EL (cell line): Measurements from ENCODE around the gene TOLLIP.
"Not testable (repeated sequence)": the region's sequence is repeated elsewhere in the genome, so short reads cannot be mapped to it uniquely, and the experiment has no call there.

ENCODE experiments used
- DNase-seq: peaks from one replicate; pipeline ENCODE4 v3.0.0-alpha.2; 2016

TOLLIP gene

DNA sequence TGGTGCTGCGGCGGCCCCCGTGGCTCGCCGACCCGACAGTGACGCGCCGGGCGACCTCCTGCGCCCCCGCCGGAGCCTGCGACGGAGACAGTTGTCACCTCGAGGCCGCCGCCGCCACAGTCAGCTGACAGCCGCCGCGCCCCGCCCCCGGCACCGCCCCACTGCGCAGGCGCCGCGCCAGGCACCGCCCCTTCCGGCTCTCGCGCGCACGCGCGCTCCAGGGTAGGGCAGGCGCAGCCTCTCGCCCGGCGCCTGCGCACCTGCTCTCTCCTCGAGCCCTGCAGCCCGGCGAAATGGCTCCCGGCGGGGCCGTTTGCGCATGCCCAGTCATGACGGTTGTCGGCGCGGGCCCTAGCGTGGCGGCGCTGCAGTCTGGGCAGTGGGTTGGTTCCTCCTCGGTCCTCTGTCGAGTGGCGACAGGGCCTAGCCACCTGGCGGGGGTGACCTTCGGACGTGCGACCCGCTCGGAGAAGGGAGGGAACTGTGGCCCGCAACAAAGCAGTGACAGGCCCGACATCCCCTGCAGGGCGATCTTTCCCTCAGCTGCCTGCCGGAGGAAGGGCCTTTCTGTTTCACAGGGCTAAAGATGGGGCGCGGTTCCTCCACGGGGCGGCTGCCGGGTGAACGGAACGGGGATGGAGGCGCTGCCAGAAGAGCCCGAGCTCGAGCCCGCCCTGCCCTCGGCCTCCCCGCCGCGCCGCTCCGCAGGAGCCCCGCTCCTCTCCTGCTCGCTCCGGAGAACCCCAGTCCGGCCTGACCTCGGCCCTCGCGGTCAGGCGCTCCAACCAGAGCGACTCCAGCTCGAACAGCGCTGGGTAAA lies at the start of gene TOLLIP:
TOLLIP (minus strand) TSS at position 135 of the 820 bp plus-strand sequence; CDS start at position 1, 134 bp downstream.
- peak; percentile 91 for DNase-seq

DNA sequence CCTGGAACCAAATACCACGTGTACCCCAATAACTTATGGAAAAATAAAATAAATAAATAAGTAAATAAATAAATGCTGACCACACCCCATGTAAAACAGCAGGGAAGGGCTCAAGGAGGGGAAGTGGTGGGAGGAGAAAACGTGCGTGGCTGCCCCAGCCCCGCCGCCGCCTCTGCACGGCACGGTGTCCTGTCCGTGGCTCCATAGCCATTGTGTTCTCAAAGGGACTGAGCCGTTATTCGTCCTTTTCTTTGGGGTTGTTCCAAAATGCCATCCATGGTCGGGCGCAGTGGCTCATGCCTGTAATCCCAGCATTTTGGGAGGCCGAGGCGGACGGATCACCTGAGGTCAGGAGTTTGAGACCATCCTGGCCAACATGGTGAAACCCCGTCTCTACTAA lies 49.5 kb upstream of the TOLLIP start:
- DNase-seq: not testable (repeated sequence)

DNA sequence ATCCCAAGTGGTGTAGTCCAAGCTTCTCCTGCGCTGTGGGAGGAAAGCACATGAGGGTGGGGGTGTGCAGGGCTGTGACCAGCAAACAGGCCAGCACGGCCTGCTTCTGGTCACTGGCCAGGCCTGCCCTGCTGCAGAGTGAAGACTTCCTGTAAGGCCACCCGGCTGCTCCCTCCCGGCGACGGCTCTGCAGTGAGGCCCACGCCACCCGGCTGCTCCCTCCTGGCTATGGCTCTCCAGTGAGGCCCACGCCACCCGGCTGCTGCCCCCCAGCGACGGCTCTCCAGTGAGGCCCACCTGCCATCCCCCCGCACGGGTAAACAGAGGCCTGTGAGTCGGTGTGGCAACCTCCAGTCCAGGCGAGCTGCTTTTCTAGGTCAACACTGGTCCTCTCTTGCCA lies 48.9 kb upstream of the TOLLIP start:
- DNase-seq: no peak

DNA sequence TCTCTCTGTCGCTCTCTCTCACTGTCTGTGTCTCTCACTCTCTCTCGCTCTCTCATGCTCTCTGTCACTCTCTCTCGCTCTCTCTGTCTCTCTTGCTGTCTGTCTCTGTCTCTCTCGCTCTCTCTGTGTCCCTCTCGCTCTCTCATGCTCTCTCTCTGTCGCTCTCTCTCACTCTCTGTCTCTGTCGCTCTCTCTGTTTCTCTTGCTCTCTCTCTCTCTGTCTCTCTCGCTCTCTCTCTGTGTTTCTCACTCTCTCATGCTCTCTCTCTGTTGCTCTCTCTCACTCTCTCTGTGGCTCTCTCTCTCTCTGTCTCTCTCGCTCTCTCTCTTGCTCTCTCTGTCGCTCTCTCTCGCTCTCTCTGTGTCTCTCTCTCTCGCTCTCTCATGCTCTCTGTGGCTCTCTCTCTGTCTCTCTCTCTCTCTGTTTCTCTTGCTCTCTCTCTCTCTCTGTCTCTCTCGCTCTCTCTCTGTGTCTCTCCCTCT lies 47.1 kb upstream of the TOLLIP start:
- no peak for DNase-seq

DNA sequence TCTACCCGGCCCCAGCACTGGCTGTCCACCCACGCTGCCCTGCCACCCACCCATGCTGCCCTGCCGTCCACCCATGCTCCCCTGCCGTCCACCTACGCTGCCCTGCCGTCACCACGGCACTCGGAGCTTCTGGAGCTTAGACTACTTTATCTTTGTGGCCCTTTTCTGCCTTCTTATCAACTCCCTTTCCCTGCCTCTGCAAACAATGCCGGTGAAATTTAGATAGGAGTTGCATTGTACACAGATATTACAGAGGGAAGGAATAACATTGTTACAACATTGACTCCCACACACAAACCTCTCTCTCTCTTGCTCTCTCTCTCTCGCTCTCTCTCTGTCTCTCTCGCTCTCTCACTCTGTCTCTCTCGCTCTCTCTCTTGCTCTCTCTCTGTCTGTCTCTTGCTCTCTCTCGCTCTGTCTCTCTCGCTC lies 46.6 kb upstream of the TOLLIP start:
- no peak for DNase-seq

DNA sequence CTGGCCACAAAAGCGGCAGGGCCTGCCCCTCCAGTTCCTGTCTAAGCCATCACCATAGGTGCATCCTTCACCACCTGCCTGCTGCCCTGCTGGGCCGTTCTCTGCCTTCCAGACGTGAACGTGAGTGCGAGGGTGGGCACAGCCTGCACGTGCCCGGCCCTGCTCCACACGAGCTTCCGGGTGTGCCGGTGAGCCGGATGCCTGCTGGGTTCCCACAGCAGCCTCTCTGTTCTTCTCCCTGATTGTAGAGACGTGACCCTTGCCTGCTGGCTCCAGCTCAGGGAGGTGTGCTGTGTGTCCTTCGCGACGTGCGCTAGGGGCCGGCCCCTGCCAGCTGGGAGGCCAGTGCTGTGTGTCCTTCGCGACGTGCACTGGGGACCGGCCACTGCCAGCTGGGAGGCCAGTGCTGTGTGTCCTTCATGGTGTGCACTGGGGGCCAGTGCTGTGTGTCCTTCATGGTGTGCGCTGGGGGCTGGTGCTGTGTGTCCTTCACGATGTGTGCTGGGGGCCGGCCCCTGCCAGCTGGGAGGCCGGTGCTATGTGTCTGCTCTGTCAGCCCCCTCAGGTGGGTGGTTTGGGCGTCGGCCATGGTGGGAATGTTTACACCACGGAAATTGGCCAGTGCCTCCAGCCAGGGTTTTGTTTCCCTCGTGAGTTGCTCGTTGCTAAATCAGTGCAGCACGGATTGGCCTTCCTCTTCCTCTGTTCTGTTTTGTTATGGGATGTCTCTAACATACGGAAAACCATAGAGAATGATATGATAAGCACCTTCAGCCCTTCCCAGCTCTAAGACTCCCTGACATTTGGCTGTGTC lies 44.9 kb upstream of the TOLLIP start:
- no peak for DNase-seq

DNA sequence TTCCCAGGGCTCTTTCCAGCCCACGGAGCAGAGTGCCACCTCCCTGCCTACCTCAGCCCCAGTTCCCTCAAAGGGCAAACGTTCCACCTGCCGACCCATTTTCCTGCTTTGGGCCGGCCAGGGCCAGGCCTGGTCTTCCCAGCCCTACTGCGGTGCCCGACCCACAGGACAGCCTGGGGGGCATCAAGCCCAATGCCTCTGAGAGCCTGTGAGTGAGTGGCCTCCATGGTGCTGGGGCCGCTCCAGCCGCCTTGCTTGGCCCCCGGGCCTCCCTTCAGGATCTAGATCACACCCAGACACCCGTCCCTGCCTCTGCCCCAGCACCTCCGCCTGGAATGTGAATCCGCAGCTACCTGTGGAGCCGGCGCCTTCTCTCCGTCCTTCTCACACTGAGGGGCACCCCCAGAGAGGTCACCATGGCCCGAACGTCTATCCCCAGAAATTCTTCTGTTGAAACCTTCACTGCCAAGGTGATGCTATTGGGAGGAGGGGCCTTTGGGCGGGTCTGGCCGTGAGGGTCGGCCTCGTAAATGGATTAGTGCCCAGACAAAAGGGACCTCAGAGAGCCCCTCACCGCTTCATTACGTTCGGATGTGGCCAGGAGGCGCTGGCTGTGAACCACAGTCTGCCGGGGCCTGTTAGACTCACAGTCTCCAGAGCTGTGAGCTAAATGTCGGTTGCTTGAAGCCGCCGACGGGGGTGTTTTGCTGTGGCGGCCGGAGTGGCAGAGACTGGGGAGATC lies 44.1 kb upstream of the TOLLIP start:
- no peak for DNase-seq

DNA sequence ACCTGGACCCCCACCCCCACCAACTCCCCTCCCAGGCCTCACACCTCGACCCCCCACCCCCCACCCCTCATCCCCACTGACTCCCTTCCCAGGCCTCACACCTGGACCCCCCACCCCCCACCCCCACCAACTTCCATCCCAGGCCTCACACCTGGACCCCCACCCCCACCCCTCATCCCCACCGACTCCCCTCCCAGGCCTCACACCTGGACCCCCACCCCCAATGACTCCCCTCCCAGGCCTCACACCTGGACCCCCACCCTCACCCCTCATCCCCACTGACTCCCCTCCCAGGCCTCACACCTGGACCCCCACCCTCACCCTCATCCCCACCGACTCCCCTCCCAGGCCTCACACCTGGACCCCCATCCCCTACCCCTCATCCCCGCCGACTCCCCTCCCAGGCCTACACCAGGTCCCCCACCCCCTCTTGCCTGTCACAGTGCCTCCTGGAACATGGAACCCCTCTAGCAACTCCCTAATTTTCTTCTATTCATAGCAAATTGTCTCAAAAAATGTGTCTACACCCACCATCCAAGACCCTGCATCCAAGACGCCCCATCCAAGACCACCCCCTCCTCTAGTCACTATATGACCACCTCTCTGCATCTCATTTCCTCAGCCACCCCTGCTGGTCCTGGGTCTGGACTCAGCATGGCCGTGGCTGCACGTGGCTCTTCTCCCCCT lies 43.4 kb upstream of the TOLLIP start:
- DNase-seq: no peak

DNA sequence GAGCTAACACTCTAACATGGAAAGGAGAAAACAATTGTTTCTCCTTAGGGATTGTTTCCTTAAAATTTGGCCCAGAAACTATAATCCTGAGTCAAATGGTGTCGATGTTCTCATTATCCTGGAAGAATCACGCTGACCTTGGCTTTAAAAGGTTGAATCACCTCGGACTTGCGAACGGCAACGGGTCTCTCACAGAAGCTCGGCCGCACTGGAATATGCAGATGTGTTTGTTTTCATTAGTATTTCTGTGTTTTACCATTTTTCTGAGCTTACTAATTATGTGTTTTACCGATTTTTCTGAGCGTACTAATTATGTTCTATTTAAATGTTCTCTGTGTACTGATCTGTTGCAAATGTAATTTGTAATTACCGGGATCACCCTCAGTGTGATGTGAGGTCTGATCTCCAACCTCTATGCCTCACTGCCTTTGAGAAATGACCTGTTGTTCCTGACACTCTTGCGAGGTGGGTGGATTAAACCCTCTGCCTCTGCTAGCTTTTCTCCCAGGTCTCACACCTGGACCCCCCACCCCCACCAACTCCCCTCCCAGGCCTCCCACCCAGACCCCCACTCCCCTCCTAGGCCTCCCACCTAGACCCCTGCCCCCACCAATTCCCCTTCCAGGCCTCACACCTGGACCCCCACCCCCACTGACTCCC lies 42.0 kb upstream of the TOLLIP start:
- no peak for DNase-seq

DNA sequence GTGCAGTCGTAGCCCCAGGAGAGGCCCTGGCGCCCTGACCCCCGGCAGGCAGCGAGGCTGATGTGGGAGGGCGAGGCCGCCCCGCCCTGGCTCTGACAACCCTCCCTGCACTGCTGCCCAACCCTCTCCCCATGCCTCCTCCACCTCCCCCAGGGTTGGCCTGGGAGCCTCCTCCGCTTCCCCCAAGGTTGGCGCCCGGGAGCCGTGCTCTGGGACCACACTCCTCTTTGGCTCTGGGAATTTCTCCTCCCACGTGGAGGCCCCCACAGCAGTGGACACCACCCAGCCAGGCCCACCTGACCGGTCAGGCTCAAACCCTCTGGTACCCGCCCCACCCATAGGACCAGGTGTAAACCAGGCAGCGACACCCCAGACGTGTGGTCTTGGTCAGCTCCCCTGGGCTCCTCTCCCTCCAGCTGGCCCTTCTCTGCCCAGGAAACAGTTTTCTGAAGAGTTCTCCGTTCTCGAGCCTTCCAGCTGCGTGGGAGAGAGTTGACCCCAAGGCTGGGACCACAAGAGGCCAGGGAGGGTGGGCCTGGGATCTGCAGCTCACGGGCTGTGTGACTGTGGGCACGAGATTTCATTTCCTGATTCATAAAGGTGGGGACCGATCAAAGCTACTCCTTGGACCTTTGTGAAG lies 40.8 kb upstream of the TOLLIP start:
- DNase-seq: no peak

DNA sequence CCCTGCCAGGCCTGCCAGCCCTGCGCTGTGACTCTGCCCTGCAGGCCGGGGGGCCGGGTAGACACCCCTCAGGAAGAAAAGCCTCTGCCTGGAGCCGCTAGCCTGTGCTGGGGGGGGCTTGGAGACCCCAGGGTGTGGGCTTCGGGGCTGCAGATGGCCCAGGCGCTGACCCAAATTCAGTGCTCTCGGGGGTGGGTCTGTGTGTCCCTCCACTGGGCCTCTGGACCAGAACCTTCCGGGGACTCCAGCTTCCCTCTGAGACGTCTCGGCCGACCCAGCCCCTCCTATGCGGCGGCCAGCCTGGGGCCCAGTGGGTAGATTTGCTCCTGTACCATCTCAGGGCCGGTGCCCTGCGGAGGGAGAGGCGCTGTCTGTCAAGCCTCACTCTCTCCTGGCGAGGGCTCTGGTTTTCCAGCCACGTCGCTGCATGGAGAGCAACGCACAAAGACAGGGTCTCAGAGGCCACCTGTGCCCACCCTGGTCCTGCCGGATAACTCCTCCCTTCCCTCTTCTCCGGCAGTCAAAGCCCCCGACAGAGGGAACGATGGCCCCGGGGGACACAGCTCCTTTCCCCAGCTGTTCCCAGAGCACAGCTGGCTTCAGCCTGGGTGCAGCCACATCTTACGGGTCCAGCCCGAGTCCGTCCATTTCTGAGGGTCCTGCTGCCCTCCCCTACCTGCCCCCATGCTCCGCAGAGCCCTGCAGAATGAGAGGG lies 40.1 kb upstream of the TOLLIP start:
- DNase-seq: no peak

DNA sequence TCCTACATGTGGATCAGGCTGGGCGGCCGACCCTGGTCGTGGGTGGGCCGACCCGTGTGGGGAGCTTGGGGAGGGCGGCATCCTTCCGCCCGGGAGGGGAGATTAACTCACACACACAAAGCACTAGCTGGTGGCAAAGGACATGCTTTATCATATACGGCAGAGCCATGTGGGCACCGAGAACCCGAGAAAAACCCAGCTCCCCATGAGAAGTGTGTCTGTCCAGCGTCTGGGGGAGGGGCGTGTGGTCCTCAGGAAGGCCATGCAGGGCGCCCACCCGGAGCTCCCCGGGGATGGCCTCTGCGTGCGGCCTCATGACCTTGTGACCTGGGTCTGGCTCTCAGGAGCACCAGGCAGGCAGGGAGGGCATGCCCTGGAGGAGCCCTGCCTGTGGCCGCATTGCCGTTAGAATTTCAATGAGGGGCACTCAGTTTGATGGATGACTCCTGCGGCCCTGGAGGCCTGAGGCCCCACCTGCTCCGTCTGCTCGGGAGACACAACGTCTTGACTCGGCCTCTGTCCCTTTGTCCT lies 39.4 kb upstream of the TOLLIP start:
- no peak for DNase-seq

DNA sequence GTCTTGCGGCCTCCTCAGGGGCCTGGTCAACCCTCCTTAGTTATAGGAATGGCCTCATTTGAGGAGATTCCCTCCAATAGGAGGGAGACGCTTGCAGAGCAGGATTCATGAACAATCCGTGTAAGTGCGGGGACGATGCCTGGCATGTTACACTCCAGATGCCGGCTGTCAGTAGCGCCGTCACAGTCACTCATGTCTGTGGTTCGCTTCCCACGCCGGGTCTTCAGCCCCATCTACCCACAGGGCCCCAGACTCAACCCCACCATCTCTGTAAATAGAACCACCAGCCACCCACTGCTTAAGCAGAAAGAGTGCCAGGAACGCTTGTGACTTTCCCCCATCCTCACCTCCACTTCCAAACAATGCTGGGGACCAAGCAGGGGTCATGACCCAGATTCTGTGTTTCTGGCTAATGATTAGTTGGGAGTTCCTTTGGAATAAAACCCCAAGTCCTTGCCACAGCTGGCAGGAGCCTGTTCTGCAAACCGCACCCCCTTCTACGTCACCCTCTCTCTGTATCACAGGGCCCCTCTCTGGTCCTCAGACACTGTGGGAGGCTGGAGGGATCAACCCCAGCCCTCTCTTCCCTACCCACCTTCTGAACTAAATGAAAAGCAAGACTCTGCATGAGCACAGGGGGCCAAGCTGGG lies 38.8 kb upstream of the TOLLIP start:
- no peak for DNase-seq

DNA sequence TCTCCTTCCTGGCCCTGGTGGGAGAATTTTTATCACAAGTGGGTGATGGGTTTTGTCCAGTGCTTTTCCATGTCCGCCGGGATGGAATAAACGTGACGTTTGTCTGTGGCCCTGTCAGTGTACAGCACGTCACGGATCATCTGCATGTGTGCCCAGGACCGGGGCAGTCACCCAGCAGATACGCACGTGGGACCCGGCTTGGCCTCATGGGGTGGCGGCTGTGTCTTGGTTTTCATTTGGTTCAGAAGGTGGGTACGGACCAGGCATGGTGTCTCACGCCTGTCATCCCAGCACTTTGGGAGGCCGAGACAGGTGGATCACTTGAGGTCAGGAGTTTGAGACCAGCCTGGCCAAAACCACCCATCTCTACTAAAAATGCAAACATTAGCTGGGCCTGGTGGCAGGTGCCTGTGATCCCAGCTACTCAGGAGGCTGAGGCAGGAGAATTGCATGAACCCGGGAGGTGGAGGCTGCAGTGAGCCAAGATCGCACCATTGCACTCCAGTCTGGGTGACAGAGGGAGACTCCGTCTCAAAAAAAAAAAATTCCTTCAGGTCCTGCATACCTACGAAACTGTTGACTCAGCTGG lies 38.1 kb upstream of the TOLLIP start:
- DNase-seq: not testable (repeated sequence)

DNA sequence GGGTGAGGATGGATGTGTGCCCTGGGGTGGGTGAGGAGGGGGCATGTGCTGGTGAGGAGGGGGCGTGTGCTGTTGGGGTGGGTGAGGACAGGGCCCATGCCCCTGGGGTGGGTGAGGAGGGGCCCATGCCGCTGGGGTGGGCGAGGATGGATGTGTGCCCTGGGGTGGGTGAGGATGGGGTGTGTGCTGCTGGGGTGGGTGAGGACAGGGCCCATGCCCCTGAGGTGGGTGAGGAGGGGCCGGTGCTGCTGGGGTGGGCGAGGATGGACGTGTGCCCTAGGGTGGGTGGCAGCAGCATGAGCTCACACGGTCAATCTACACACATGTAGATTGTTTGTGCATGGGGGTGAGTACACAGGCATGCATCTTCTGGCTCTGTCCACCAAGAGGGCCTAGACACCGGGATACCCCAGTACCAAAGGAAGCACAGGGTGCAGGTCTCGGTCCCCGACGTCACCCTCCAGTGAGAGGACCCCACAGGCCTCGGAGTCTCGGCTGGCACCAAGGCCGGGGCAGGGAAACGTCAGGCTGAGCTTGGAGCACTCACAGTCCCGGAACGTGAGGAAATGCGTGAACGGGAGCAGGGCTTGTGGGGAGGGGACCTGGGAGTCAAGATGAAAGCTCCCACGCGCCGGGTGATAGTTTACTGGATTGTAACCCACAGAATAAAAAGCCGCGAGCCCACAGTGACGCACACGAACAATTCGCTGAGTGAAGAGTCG lies 37.4 kb upstream of the TOLLIP start:
- DNase-seq: no peak

DNA sequence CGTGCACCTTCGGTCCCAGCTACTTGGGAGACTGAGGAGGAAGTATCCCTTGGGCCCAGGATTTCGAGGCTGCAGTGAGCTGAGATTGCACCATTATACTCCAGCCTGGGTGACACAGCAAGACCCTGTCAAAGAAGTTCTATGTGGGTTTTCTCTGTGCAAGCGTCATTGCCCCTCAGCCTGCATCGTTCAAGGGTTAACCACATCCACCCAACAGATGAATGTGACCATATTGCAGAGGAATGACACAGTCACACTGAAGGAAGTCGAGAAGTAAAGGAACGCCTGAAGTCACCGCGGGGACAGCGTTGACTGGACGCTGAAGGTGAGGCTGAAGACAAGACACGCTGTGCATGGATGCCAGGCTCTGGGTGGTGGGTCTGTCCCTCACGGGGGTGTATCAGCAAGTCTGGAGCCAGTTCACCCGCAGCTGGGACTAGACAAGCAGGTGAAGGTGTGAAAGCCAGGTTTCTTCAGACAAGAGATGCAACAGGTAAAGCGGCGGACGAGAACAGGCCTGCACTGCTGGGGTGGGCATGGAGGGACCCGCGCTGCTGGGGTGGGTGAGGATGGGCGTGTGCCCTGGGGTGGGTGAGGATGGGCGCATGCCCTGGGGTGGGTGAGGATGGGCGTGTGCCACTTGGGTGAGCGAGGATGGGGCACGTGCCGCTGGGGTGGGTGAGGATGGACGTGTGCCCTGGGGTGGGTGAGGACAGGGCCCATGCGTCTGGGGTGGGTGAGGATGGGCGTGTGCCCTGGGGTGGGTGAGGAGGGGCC lies 36.5 kb upstream of the TOLLIP start:
- DNase-seq: no peak

DNA sequence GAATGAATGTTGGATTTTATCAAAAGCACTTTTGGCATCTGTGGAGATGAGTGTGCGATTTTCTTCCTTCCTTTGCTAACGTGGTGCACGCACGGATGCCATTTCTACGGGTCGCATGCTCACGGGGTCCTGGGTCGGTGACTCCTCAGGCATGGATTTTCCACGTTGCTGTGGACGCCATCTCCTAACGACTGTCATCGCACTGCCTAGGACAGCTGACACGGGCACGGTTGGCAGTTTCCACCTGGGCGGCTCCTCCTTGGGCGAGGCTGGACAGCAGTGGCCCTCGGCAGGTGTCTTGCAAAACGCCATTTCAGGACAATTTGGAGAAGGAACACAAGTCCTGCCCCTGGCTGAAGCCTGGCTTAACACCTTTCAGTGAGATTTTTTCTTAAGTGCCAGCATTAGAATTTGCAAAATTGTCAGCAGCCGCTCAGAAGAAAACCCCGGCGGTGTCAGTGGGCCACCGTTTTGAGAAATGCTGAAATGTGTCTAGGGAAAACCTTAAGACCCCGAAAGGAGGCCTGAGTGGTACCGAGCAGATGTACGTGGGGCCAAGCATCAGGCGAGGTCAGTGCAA lies 34.7 kb upstream of the TOLLIP start:
- no peak for DNase-seq
